Neural crest cell (in vitro differentiated cells): Measurements from ENCODE around the gene PUS10. TPM values are rescaled to one million over a fixed set of nuclear protein-coding genes. Genes with fewer than 3 reads are reported as not detected.

Source experiments
- DNase-seq: peaks from one replicate; pipeline ENCODE4 v3.0.0; 2021; ENCODE audit warnings: low read depth, mixed read lengths, low spot score
- H3K27ac Mint-ChIP-seq: one replicate; pipeline ENCODE4 v1.8.0; 2021; ENCODE audit warnings: mild to moderate bottlenecking, mixed read lengths; ENCODE audit not compliant: unreplicated experiment
- H3K27me3 Mint-ChIP-seq: 2 replicates; pipeline ENCODE4 v1.8.0; 2021; ENCODE audit warnings: low read depth, mild to moderate bottlenecking, mixed read lengths
- H3K36me3 Mint-ChIP-seq: 2 replicates; pipeline ENCODE4 v1.8.0; 2021; ENCODE audit warnings: low read depth, mild to moderate bottlenecking, mixed read lengths
- H3K4me1 Mint-ChIP-seq: 2 replicates; pipeline ENCODE4 v1.8.0; 2021; ENCODE audit warnings: mixed read lengths
- H3K4me3 Mint-ChIP-seq: one replicate; pipeline ENCODE4 v1.8.0; 2021; ENCODE audit warnings: mild to moderate bottlenecking, mixed read lengths
- H3K9me3 Mint-ChIP-seq: 2 replicates; pipeline ENCODE4 v1.8.0; 2021; ENCODE audit warnings: mixed read lengths
- CTCF ChIP-seq: fragments of 200-600 bp; sonication (generic); conservative IDR thresholded peaks from 2 replicates; pipeline ENCODE4 v1.5.0; 2021; ENCODE audit warnings: antibody characterized with exemption, mild to moderate bottlenecking
- total RNA-seq: library from RNA; stranded (reverse); gene quantifications from 2 replicates; pipeline ENCODE4 v1.2.1, GENCODE V29; 2021

Gene PUS10
- total RNA-seq, 1 donor from 2014 or later = 5.0 TPM

DNA sequence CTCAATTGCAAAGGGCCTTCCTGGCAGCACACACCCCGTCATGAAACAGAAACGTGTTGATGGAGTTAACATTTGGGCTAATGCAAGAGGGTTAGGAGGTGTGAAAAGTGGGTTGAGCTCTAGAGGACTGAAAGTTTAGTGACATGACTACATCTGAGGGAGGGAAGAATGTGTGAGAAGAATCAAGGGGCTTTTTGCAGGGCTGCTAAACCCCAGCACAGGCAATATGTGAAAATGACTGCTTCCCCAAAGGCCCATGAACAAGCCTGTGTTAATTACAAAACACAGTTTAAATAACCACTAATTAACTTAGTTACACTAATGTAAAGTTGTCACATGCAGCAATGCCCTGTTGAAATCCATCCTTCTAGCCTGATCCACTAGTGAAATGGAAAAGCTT, 63.9 kb downstream of the PUS10 start:
- Mint-ChIP-seq H3K27me3 (no peaks in the 10 kb centered on the region), H3K4me1 (no peaks in the 10 kb centered on the region), H3K4me3 (no peak overlapping the region), H3K9me3 (no peaks in the 10 kb centered on the region), H3K36me3 (peaks cover 11% of the 10 kb centered on the region), H3K27ac (no peak overlapping the region)
- DNase-seq = no peak
- TF ChIP-seq CTCF = no peak

DNA sequence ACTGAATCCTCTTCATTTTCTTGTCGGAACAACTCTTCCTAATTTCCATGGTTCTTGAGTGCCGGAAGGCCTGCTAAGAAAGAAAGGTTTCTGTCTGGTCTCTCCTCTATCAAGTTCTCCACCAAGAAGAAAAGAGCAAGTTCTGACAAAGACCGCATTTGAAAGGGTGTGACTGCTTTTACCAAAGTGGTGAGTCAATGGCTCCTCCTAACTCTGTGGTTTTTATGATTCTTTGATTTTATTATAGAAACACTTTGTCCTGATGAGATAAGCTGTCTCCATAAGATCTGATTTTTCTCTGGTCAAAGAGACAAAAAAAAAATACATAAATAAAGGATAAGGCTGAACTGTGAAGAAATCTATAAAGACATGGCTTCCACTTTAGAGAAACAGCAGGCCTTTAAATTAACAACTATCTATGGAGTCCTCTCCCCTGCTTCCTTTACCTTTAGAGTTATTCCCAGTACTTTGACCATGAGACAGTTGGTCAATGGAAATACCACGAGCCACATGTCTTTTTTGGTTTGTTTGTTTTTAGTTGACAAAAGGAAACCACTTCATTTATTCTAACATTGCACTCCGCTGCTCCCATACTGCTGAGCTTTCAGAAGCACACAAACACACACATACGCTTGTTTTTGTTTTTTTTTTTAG, 69.0 kb downstream of the PUS10 start:
- Mint-ChIP-seq H3K27ac (no peak overlapping the region), H3K4me1 (no peaks in the 10 kb centered on the region), H3K4me3 (no peak overlapping the region), H3K36me3 (peaks cover 15% of the 10 kb centered on the region), H3K9me3 (peaks cover 4% of the 10 kb centered on the region), H3K27me3 (no peaks in the 10 kb centered on the region)
- DNase-seq = no peak
- no peak for TF ChIP-seq CTCF

DNA sequence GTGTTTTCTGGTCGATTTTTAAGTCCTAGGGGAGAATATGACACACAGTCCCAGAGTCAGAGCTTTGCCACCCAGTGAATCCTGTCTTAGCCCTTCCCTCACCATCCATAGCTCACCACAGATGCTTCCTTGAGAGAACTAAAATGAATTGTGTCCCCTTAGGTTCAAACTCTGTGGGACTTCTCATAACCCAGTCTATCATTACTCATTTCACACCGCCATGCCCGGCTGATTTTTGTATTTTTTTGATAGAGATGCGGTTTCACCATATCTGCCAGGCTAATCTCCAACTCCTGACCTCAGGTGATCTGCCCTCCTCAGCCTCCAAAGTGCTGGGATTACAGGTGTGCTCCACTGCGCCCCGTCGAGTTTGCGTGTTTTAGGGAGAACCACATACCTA, 69.9 kb downstream of the PUS10 start:
- peaks cover 4% of the 10 kb centered on the region for H3K9me3 Mint-ChIP-seq
- DNase-seq = no peak
- H3K4me3 Mint-ChIP-seq = no peak overlapping the region
- H3K27me3 Mint-ChIP-seq = no peaks in the 10 kb centered on the region
- H3K4me1 Mint-ChIP-seq = no peaks in the 10 kb centered on the region
- no peak overlapping the region for H3K27ac Mint-ChIP-seq
- peaks cover 12% of the 10 kb centered on the region for H3K36me3 Mint-ChIP-seq
- TF ChIP-seq CTCF = no peak

DNA sequence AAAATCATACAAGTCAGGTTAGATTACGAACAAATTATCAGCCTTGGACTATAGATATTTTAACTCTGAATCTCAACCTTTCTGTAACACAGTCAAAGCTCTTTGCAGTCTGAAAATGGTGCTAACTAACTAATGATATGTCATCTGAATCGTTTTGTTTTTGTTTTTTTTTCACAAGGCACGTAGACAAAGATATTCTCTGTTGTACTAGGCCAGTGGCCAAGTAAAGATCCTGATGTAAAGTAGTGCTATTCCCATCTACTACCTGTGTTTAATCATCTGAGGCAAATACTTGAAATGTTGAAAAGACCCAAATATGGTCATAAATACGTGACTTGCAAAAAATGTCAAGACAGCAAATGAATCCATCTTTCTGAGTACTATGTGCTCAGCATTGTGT, 71.0 kb downstream of the PUS10 start:
- Mint-ChIP-seq H3K4me3 (no peak overlapping the region), H3K27me3 (no peaks in the 10 kb centered on the region), H3K4me1 (no peaks in the 10 kb centered on the region), H3K9me3 (peaks cover 4% of the 10 kb centered on the region), H3K27ac (no peak overlapping the region), H3K36me3 (peaks cover 9% of the 10 kb centered on the region)
- TF ChIP-seq CTCF = no peak
- no peak for DNase-seq

DNA sequence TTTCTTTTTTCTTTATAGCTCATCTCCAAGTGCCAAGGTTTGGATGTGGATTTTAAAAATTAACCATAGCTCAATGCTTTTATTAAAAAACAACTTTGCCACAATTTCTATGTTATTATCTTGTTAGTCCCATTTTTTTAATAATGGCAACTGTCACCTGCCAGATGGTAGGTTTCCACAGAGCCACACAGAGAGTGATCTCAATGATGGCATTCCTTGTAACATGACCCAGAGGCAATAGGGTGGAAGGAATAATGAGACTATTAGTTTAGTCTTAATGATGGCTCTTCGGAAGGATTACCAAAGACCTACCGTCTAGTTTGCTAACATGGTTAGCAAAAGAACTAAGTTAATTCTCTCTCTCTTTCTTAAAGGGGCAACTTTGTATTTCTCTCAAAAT, 72.7 kb downstream of the PUS10 start:
- Mint-ChIP-seq H3K36me3 (peaks cover 4% of the 10 kb centered on the region), H3K27ac (no peak overlapping the region), H3K4me3 (no peak overlapping the region), H3K27me3 (no peaks in the 10 kb centered on the region), H3K4me1 (no peaks in the 10 kb centered on the region), H3K9me3 (peaks cover 4% of the 10 kb centered on the region)
- no peak for DNase-seq
- no peak for TF ChIP-seq CTCF
